Prostate gland (tissue), 2 donors: ENCODE data around the gene ARL3. TPM values are rescaled to one million over a fixed set of nuclear protein-coding genes. Genes with fewer than 3 reads are reported as not detected.
A peak's percentile ranks its signal among the peaks of the same experiment; 100 is the strongest.

ENCODE experiments used
- DNase-seq: peaks from one replicate; pipeline ENCODE4 v3.0.0-alpha.2; 2019; ENCODE audit warnings: low spot score
- H3K27ac ChIP-seq, 2 donors: fragments of 200-600 bp; sonication (generic); 2 replicates each; pipeline ENCODE4 v1.5.1; 2017 to 2019
- H3K27me3 ChIP-seq: fragments of 200-600 bp; sonication (generic); replicated peaks from 2 replicates; pipeline ENCODE4 v1.5.1; 2019; ENCODE audit not compliant: insufficient read depth
- H3K36me3 ChIP-seq, 2 donors: fragments of 200-600 bp; sonication (generic); 1 replicate in 1 of 2; 2 replicates in 1 of 2; pipeline versions ENCODE4 v1.5.1 to v1.8.1; 2017 to 2019
- H3K4me1 ChIP-seq: fragments of 200-600 bp; sonication (generic); replicated peaks from 2 replicates; pipeline ENCODE4 v1.5.1; 2019
- H3K4me3 ChIP-seq, 2 donors: fragments of 200-600 bp; sonication (generic); 2 replicates each; pipeline ENCODE4 v1.5.1; 2017 to 2019
- H3K9me3 ChIP-seq: fragments of 200-600 bp; sonication (generic); 2 replicates; pipeline ENCODE4 v1.5.1; 2017
- POLR2A ChIP-seq: fragments of 450-650 bp; IDR thresholded peaks from one replicate; pipeline ENCODE4 v1.6.1; 2016; ENCODE audit warnings: antibody characterized with exemption, mild to moderate bottlenecking
- POLR2AphosphoS5 ChIP-seq: sonication (generic); formaldehyde crosslinking; IDR thresholded peaks from one replicate; pipeline ENCODE4 v1.6.1; 2017; ENCODE audit warnings: antibody characterized with exemption
- WGBS: methylation state at CpG from one replicate; pipeline ENCODE4 v1.1.5; 2018; 5-methylcytosine and 5-hydroxymethylcytosine counted together
- intact Hi-C: fragments of 100-400 bp; cut with DNase I; formaldehyde crosslinking; loops from one replicate; pipeline ENCODE4 v1.14.2; 2022
- total RNA-seq, 2 donors: library from RNA; depleted of rRNA; stranded (reverse); fragments of >200 nt; gene quantifications; one replicate each; pipeline ENCODE4 v1.1.0, GENCODE V29; 2016
- TF ChIP-seq, protein P1 (sequence below), 4 experiments: fragments of 200-600 bp in 2 of 4; fragments of 450-650 bp in 2 of 4; sonication (generic) in 2 of 4; IDR thresholded peaks; 1 replicate in 3 of 4; 2 replicates in 1 of 4; pipeline ENCODE4 v1.5.1; 2016 to 2019; ENCODE audit warnings: antibody characterized with exemption in 4 of 4, mild to moderate bottlenecking in 2 of 4, moderate library complexity in 2 of 4

ARL3 gene
- total RNA-seq, 2 donors from 2014 or later, result 8.0 to 8.5 TPM

DNA sequence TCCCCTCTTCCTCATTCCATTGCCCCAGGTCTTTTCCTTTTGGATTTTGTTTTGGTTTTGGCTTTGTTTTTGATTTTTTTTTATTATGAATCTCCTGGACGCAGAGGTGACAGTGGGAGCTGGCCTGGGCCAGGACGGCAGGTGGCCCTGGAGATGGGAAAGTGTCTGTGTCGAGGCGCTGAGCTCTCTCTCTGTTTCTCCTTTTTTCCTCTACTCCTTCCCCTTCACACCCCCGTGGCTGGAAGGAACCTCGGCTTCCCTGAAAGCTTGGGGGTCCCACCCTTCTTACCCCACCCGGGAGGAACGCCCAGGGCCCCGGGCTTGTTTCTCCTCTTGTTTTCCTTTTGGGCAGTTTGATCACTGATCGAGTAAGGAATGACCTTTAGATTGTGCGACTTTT lies 56.7 kb downstream of the ARL3 start:
- DNase-seq, result no peak
- Histone ChIP-seq H3K4me3 (no peak overlapping the region), H3K27ac (peak overlapping the region; percentile 78 to 84), H3K4me1 (peaks cover 28% of the 10 kb centered on the region), H3K27me3 (no peaks in the 10 kb centered on the region), H3K9me3 (no peaks in the 10 kb centered on the region), H3K36me3 (peaks cover 15 to 18% of the 10 kb centered on the region in 2 donors)
- 37% methylated on average over 11 of the region's 11 CpGs for WGBS
- TF ChIP-seq POLR2A (no peak), POLR2AphosphoS5 (no peak)
- TF ChIP-seq, protein P1, sequence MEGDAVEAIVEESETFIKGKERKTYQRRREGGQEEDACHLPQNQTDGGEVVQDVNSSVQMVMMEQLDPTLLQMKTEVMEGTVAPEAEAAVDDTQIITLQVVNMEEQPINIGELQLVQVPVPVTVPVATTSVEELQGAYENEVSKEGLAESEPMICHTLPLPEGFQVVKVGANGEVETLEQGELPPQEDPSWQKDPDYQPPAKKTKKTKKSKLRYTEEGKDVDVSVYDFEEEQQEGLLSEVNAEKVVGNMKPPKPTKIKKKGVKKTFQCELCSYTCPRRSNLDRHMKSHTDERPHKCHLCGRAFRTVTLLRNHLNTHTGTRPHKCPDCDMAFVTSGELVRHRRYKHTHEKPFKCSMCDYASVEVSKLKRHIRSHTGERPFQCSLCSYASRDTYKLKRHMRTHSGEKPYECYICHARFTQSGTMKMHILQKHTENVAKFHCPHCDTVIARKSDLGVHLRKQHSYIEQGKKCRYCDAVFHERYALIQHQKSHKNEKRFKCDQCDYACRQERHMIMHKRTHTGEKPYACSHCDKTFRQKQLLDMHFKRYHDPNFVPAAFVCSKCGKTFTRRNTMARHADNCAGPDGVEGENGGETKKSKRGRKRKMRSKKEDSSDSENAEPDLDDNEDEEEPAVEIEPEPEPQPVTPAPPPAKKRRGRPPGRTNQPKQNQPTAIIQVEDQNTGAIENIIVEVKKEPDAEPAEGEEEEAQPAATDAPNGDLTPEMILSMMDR (IDR thresholded peaks at IDR 0.05), result no peak
- intact Hi-C loops, result no loop called here

DNA sequence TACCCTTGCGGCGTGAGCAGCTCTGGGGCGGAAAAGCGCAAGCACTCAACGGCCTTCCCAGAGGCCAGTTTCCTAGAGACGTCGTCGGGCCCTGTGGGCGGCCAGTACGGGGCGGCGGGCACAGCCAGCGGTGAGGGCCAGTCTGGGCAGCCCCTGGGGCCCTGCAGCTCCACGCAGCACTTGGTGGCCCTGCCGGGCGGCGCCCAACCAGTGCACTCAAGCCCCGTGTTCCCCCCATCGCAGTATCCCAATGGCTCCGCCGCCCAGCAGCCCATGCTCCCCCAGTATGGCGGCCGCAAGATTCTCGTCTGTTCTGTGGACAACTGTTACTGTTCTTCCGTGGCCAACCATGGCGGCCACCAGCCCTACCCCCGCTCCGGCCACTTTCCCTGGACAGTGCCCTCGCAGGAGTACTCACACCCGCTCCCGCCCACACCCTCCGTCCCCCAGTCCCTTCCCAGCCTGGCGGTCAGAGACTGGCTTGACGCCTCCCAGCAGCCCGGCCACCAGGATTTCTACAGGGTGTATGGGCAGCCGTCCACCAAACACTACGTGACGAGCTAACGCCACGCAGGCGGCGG lies 57.3 kb downstream of the ARL3 start:
- peak overlapping the region; percentile 78 to 84 for H3K27ac ChIP-seq
- H3K27me3 ChIP-seq, result no peaks in the 10 kb centered on the region
- no peaks in the 10 kb centered on the region for H3K9me3 ChIP-seq
- no peak overlapping the region for H3K4me3 ChIP-seq
- no peak for DNase-seq
- H3K36me3 ChIP-seq, result peaks cover 15 to 18% of the 10 kb centered on the region in 2 donors
- 83% methylated on average over 38 of the region's 42 CpGs for WGBS
- peaks cover 28% of the 10 kb centered on the region for H3K4me1 ChIP-seq
- intact Hi-C loops, result no loop called here
- TF ChIP-seq, protein P1 (IDR thresholded peaks at IDR 0.05), result no peak
- TF ChIP-seq POLR2AphosphoS5, result no peak
- TF ChIP-seq POLR2A, result no peak

DNA sequence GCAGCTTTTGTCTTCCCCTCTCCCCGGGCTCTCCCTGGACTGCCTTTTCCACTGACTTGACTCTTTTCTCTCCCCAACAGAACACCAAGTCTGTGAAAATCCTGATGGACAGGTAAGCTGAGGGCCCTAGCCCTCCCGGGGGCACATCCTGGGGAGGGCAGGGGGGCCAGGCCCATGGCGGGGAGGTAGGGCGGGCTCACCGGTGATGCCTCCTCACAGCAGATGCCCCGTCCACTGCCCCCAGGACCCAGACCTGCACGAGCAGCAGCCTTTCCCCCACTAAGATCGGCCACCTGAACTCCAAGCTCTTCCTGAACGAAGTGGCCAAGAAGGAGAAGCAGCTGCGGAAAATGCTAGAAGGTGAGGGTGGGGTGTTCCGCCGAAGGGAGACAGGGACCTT lies 58.2 kb downstream of the ARL3 start:
- peaks cover 28% of the 10 kb centered on the region for H3K4me1 ChIP-seq
- peak overlapping the region in 1 of 2 donors; percentile 84 for H3K27ac ChIP-seq
- H3K36me3 ChIP-seq, result peaks cover 15 to 18% of the 10 kb centered on the region in 2 donors
- H3K27me3 ChIP-seq, result no peaks in the 10 kb centered on the region
- intact Hi-C loops, result no loop called here
- WGBS, result 84% methylated on average over 12 of the region's 12 CpGs
- DNase-seq, result no peak
- H3K9me3 ChIP-seq, result no peaks in the 10 kb centered on the region
- no peak for TF ChIP-seq POLR2A
- no peak overlapping the region for H3K4me3 ChIP-seq

DNA sequence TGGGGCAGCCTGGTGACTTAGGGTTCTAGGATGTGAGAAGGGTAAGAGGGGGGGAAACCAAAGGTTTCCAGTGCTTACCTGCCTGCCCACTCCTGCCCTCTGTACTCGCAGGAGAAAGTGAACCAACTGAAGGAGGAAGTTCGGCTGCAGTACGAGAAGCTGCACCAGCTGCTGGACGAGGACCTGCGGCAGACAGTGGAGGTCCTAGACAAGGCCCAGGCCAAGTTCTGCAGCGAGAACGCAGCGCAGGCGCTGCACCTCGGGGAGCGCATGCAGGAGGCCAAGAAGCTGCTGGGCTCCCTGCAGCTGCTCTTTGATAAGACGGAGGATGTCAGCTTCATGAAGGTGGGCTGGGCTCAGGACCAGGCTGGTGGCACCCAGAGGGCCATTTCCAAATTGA lies 59.2 kb downstream of the ARL3 start:
- peaks cover 15 to 18% of the 10 kb centered on the region in 2 donors for H3K36me3 ChIP-seq
- 78% methylated on average over 12 of the region's 12 CpGs for WGBS
- H3K4me3 ChIP-seq, result no peak overlapping the region
- no peak for DNase-seq
- no peaks in the 10 kb centered on the region for H3K27me3 ChIP-seq
- H3K9me3 ChIP-seq, result no peaks in the 10 kb centered on the region
- intact Hi-C loops, result no loop called here
- TF ChIP-seq POLR2A (no peak), POLR2AphosphoS5 (no peak)
- TF ChIP-seq, protein P1 (IDR thresholded peaks at IDR 0.05), result no peak
- H3K27ac ChIP-seq, result peak overlapping the region in 1 of 2 donors; percentile 1
- H3K4me1 ChIP-seq, result peaks cover 29% of the 10 kb centered on the region

GRCh38 chr10:102654566-102654965 lies 59.6 kb downstream of the ARL3 start:
- peak overlapping the region in 1 of 2 donors; percentile 1 for H3K27ac ChIP-seq
- WGBS, result 69% methylated on average over 7 of the region's 7 CpGs
- peaks cover 15 to 18% of the 10 kb centered on the region in 2 donors for H3K36me3 ChIP-seq
- DNase-seq, result no peak
- no peaks in the 10 kb centered on the region for H3K27me3 ChIP-seq
- H3K9me3 ChIP-seq, result no peaks in the 10 kb centered on the region
- intact Hi-C loops, result no loop called here
- TF ChIP-seq, protein P1 (IDR thresholded peaks at IDR 0.05), result no peak
- no peak for TF ChIP-seq POLR2A
- no peak for TF ChIP-seq POLR2AphosphoS5
- H3K4me1 ChIP-seq, result peaks cover 33% of the 10 kb centered on the region
- no peak overlapping the region for H3K4me3 ChIP-seq
